ENCODE data around the gene MAP2K4. TPM values are rescaled to one million over a fixed set of nuclear protein-coding genes. Genes with fewer than 3 reads are reported as not detected.

MAP2K4 gene
- total and polyA plus RNA-seq, 2 of the 13 experiments (the other 11 are each of a cell fraction or from before 2014, with no cell fraction given), result 21.5 to 35.6 TPM

GRCh38 chr17:12058535-12058934 is 37.9 kb downstream of the MAP2K4 start (continued):
- TF ChIP-seq, protein P1, sequence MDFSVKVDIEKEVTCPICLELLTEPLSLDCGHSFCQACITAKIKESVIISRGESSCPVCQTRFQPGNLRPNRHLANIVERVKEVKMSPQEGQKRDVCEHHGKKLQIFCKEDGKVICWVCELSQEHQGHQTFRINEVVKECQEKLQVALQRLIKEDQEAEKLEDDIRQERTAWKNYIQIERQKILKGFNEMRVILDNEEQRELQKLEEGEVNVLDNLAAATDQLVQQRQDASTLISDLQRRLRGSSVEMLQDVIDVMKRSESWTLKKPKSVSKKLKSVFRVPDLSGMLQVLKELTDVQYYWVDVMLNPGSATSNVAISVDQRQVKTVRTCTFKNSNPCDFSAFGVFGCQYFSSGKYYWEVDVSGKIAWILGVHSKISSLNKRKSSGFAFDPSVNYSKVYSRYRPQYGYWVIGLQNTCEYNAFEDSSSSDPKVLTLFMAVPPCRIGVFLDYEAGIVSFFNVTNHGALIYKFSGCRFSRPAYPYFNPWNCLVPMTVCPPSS (IDR thresholded peaks at IDR 0.05), result no peak
- TF ChIP-seq GPBP1L1 (CRISPR knock-in tag; IDR thresholded peaks at IDR 0.05), result no peak

DNA sequence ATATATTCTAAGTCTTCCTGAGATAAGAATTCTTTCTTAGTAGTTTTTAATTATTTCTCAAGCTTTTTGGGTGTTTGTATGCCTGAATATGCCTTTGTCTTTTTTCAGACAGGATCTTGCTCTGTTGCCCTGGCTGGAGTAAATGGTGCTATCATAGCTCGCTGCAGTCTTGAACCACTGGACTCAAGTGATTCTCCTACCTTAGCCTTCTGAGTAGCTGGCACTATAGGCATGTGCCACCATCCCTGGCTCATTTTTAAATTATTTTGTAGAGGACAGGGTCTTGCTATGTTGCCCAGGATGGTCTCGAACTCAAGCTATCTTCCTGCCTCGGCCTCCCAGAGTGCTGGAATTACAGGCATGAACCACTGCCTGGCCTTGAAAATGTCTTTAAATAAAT is 41.6 kb downstream of the MAP2K4 start:
- no peak for ATAC-seq
- WGBS (ENCODE audit: low lambda C conversion rate), result 98% methylated on average over 3 of the region's 3 CpGs
- TF ChIP-seq HNRNPL (IDR thresholded peaks at IDR 0.05; ENCODE audit: low read depth, low read length) (no peak), ZNF121 (CRISPR knock-in tag; IDR thresholded peaks at IDR 0.05) (peak; percentile 59), ZNF646 (CRISPR knock-in tag; IDR thresholded peaks at IDR 0.05) (no peak)
- intact Hi-C loops (cut with micrococcal nuclease; ENCODE audit: unreplicated experiment) (no loop called here), in situ Hi-C loops (cut with HindIII; ENCODE audit: extremely low pct_ligation_motif_present, low pct_unique_long_range_greater_than_20kb) (no loop called here)
- CTCF ChIA-PET (ENCODE audit: low intra/inter-chr PET ratio, low total read pairs), result no interaction called here
- Histone ChIP-seq H3K4me1 (ENCODE audit: insufficient read depth, low read length) (no peaks in the 10 kb centered on the region), H3K4me3 (replicated peaks in 1 of 3; ENCODE audit: insufficient read depth in 1 of 3, low read depth in 2 of 3, low read length in 3 of 3) (no peak overlapping the region), H4K20me1 (ENCODE audit: insufficient read depth, low read length) (no peaks in the 10 kb centered on the region), H3K27ac (ENCODE audit: extremely low read length, insufficient read depth, low read length) (no peak overlapping the region), H2AFZ (ENCODE audit: low read length) (no peak overlapping the region), H3K79me2 (ENCODE audit: insufficient read depth, low read length) (peaks cover 14% of the 10 kb centered on the region), H3K4me2 (ENCODE audit: low read depth, low read length) (no peak overlapping the region), H3K9ac (ENCODE audit: insufficient read depth, low read depth, low read length) (no peak overlapping the region), H3K9me3 (ENCODE audit: low read length) (no peaks in the 10 kb centered on the region), H3K27me3 (ENCODE audit: control insufficient read depth in 1 of 2, insufficient read depth in 2 of 2, low read length in 2 of 2) (no peaks in the 10 kb centered on the region), H3K36me3 (replicated peaks in 1 of 2; ENCODE audit: control insufficient read depth in 1 of 2, insufficient read depth in 2 of 2, low read length in 2 of 2) (peaks cover 2 to 4% of the 10 kb centered on the region in 2 experiments; a peak in 2 of 5 replicates)
- no peak for FAIRE-seq
- BruUV-seq (replicated peaks), result no TSS peak
- DNase-seq (ENCODE audit: low spot score), result no peak
- POLR2A ChIA-PET, result no interaction called here
